ENCODE data around the gene ATG9A. TPM values are rescaled to one million over a fixed set of nuclear protein-coding genes. Genes with fewer than 3 reads are reported as not detected.
A peak's percentile ranks its signal among the peaks of the same experiment; 100 is the strongest.

The ATG9A gene
- polyA plus RNA-seq, 3 donors: 24.7 to 55.2 (median 26.3) TPM

DNA sequence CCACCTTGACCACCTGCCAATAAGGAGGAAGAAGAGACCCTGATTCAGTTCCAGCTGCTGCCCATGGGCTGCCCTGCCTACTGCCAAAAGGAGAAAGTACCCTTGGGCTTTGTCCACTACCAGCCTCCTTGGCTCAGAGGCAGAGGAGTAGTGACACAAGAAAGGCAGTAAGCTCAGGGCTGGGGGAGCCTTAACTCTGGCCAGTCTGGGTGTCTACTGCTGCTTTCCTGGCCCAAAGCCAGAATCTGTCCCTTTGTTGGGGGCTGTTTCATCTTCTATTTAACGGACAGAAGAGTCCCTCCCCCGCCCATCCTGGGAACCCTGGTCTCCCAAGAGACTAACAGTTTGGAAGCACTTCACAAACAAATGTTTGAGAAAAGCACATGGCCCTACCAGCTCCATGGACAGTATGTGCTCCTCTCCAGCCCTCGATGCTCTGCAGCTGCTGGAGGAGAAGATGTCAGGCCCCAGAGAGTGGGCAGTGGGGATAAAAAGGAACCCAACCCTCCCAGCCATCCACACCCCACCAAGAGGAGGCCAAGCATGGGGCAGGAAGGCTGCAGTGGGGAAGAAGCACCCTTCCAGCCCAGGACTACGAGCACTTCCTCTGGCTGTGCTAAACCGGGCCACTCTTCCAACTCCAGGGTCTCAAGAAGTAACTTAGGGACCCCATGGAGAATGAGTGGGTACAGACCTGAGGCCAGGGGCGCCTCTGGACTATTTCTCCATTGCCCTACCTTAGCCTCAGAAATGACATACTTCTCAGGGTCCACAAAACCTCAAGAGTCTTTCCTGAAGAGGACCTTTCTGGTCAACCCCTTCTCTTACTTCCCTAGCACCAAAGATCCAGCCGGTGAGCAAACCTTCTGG, 1.2 kb downstream of the ATG9A start:
- peak overlapping the region; percentile 18 to 86 for H3K27ac ChIP-seq (ENCODE audit: low read depth in 1 of 2, low read length in 2 of 2)
- peak overlapping the region; percentile 89 for H3K9ac ChIP-seq (ENCODE audit: insufficient read depth, low read length, poor library complexity, severe bottlenecking)
- DNase-seq: no peak
- H3K79me2 ChIP-seq (ENCODE audit: insufficient read depth, low read length): peaks cover 27% of the 10 kb centered on the region
- H3K4me1 ChIP-seq (ENCODE audit: control insufficient read depth in 1 of 2, insufficient read depth in 2 of 2, low read length in 2 of 2): peaks cover 45 to 50% of the 10 kb centered on the region in 2 donors
- Mint-ChIP-seq H3K27me3 (ENCODE audit: low read depth in 3 of 3) (peaks cover 25 to 38% (median 30%) of the 10 kb centered on the region in 3 donors), H3K27ac (peak overlapping the region; percentile 18 to 75 (median 65)), H3K9me3 (peaks cover 0 to 21% (median 8%) of the 10 kb centered on the region in 7 donors), H3K4me1 (peaks cover 53% of the 10 kb centered on the region), H3K36me3 (peaks cover 54 to 63% of the 10 kb centered on the region in 2 donors), H3K4me3 (peak overlapping the region; percentile 95 to 98)
- WGBS (ENCODE audit: insufficient coverage): 0% methylated on average over 3 of the region's 7 CpGs
- peaks cover 0 to 24% of the 10 kb centered on the region in 2 donors for H3K27me3 ChIP-seq (ENCODE audit: control insufficient read depth in 2 of 2, insufficient read depth in 2 of 2, low read length in 2 of 2)
- peak overlapping the region; percentile 80 to 89 (median 81) for H3K4me3 ChIP-seq (replicated peaks in 1 of 3; ENCODE audit: low read depth in 2 of 3, low read length in 3 of 3)
- intact Hi-C loops (cut with micrococcal nuclease): loop anchor here in 1 of 2 donors (5.0 kb wide), 1 partner anchor 69 kb away; no protein-coding TSS in a partner anchor
- H3K9me3 ChIP-seq (replicated peaks in 1 of 2; ENCODE audit: control insufficient read depth in 1 of 2, insufficient read depth in 1 of 2, low read length in 2 of 2): no peaks in the 10 kb centered on the region
- peak overlapping the region; percentile 96 for H3K4me2 ChIP-seq (replicated peaks; ENCODE audit: extremely low read depth, low read length, poor library complexity, severe bottlenecking)
- TF ChIP-seq CTCF (IDR thresholded peaks at IDR 0.05): no peak
- H2AFZ ChIP-seq (ENCODE audit: insufficient read depth, low read depth, low read length, poor library complexity, severe bottlenecking): peak overlapping the region; percentile 82
- peaks cover 32 to 48% of the 10 kb centered on the region in 2 donors for H3K36me3 ChIP-seq (replicated peaks in 1 of 2; ENCODE audit: control insufficient read depth in 1 of 2, insufficient read depth in 2 of 2, low read length in 2 of 2)
- peaks cover 62% of the 10 kb centered on the region for H4K20me1 ChIP-seq (ENCODE audit: insufficient read depth, low read length)

DNA sequence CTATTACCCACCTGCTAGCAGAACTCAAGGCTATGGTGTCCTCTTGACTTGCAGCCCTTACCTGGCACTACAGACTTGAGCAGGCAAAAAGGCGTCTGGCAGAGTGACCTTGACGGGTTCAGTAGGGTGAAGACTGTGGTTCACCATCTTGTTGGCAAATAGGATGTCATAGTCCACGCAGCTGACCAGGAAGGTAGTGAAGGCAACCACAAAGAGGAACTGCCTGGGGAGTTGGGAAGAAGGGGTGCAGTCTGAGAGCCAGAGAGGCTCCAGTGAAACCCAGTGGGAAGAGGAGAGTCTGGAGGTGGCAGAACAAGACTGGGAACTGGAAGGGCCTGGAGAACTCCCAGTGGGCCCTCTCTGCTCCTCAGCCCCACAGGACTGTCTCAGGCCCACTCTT, 4.1 kb downstream of the ATG9A start:
- peak overlapping the region in 1 of 2 donors; percentile 8 for H3K27ac ChIP-seq (ENCODE audit: low read depth in 1 of 2, low read length in 2 of 2)
- TF ChIP-seq CTCF (IDR thresholded peaks at IDR 0.05): no peak
- H3K27me3 ChIP-seq (ENCODE audit: control insufficient read depth in 2 of 2, insufficient read depth in 2 of 2, low read length in 2 of 2): peaks cover 0 to 49% of the 10 kb centered on the region in 2 donors
- peaks cover 41 to 44% of the 10 kb centered on the region in 2 donors for H3K4me1 ChIP-seq (ENCODE audit: control insufficient read depth in 1 of 2, insufficient read depth in 2 of 2, low read length in 2 of 2)
- no peak overlapping the region for H3K9ac ChIP-seq (ENCODE audit: insufficient read depth, low read length, poor library complexity, severe bottlenecking)
- H3K4me3 Mint-ChIP-seq: peak overlapping the region; percentile 27 to 70
- peaks cover 45 to 60% of the 10 kb centered on the region in 2 donors for H3K36me3 ChIP-seq (replicated peaks in 1 of 2; ENCODE audit: control insufficient read depth in 1 of 2, insufficient read depth in 2 of 2, low read length in 2 of 2)
- H3K27me3 Mint-ChIP-seq (ENCODE audit: low read depth in 3 of 3): peaks cover 44 to 67% (median 48%) of the 10 kb centered on the region in 3 donors
- H3K4me2 ChIP-seq (replicated peaks; ENCODE audit: extremely low read depth, low read length, poor library complexity, severe bottlenecking): peak overlapping the region; percentile 38
- peak overlapping the region in 1 of 3 experiments; percentile 33 for H3K4me3 ChIP-seq (replicated peaks in 1 of 3; ENCODE audit: low read depth in 2 of 3, low read length in 3 of 3)
- H3K9me3 ChIP-seq (replicated peaks in 1 of 2; ENCODE audit: control insufficient read depth in 1 of 2, insufficient read depth in 1 of 2, low read length in 2 of 2): peaks cover 0 to 5% of the 10 kb centered on the region in 2 donors
- no peak overlapping the region for H2AFZ ChIP-seq (ENCODE audit: insufficient read depth, low read depth, low read length, poor library complexity, severe bottlenecking)
- intact Hi-C loops (cut with micrococcal nuclease): loop anchor here in 1 of 2 donors (5.0 kb wide), 1 partner anchor 72 kb away; no protein-coding TSS in a partner anchor
- H4K20me1 ChIP-seq (ENCODE audit: insufficient read depth, low read length): peaks cover 84% of the 10 kb centered on the region
- H3K4me1 Mint-ChIP-seq: peaks cover 52% of the 10 kb centered on the region
- H3K9me3 Mint-ChIP-seq: peaks cover 0 to 29% (median 11%) of the 10 kb centered on the region in 7 donors
- peak overlapping the region; percentile 30 to 84 (median 73) for H3K27ac Mint-ChIP-seq
- 0% methylated on average over 3 of the region's 3 CpGs for WGBS (ENCODE audit: insufficient coverage)
- DNase-seq: peak in 2 of 3 donors; percentile 70 to 77
- peaks cover 66 to 73% of the 10 kb centered on the region in 2 donors for H3K36me3 Mint-ChIP-seq
- peaks cover 23% of the 10 kb centered on the region for H3K79me2 ChIP-seq (ENCODE audit: insufficient read depth, low read length)
